ENCODE measurements around the gene ARID3C.

DNA sequence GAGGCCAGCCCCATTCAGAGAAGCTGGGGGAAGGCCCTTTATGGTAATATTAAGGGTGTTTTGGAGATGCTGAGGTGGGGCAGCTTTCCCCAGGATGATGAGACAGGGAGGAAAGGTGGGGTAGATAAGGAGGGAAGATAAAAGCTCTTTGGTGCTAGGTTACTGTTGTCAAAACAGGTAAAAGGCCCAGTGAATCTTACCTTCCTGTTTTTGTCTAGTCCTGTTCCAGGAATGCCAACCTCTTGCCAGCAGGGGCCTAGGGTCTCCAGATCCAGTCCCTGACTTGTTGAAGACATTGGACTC lies 34.4 kb upstream of the ARID3C start:
- TF ChIP-seq, protein P1, sequence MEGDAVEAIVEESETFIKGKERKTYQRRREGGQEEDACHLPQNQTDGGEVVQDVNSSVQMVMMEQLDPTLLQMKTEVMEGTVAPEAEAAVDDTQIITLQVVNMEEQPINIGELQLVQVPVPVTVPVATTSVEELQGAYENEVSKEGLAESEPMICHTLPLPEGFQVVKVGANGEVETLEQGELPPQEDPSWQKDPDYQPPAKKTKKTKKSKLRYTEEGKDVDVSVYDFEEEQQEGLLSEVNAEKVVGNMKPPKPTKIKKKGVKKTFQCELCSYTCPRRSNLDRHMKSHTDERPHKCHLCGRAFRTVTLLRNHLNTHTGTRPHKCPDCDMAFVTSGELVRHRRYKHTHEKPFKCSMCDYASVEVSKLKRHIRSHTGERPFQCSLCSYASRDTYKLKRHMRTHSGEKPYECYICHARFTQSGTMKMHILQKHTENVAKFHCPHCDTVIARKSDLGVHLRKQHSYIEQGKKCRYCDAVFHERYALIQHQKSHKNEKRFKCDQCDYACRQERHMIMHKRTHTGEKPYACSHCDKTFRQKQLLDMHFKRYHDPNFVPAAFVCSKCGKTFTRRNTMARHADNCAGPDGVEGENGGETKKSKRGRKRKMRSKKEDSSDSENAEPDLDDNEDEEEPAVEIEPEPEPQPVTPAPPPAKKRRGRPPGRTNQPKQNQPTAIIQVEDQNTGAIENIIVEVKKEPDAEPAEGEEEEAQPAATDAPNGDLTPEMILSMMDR (IDR thresholded peaks at IDR 0.05), result no peak
- no peak for TF ChIP-seq POLR2A (IDR thresholded peaks at IDR 0.05)
